H1 (cell line): ENCODE data around the gene CUEDC1. TPM values are rescaled to one million over a fixed set of nuclear protein-coding genes. Genes with fewer than 3 reads are reported as not detected.

Experiments
- CTCF ChIA-PET: fragments of 300-600 bp; sonication (Branson Sonifier 250); formaldehyde crosslinking; loops from one replicate; lab custom pipeline; 2021; ENCODE audit not compliant: partially characterized antibody; lab: Charles Lee
- POLR2A ChIA-PET: fragments of 300-600 bp; sonication (Branson Sonifier 250); formaldehyde crosslinking; loops from one replicate; lab custom pipeline; 2021; ENCODE audit warnings: inconsistent platforms; ENCODE audit not compliant: partially characterized antibody; lab: Charles Lee
- DNase-seq, 2 experiments: peaks; one replicate each; pipeline versions ENCODE4 v3.0.0 to v3.0.0-alpha.2; 2010 to 2022; ENCODE audit warnings: low spot score in 2 of 2, low read depth in 1 of 2, mixed read lengths in 1 of 2
- FAIRE-seq: peaks from 2 replicates; lab custom pipeline; 2011; peaks lifted over from hg19 to GRCh38; lab: Jason Lieb, UNC
- H2AFZ ChIP-seq: 2 replicates; pipeline ENCODE4 v1.8.1; 2012; ENCODE audit warnings: low read length, inconsistent platforms
- H2AK5ac ChIP-seq: 2 replicates; pipeline ENCODE4 v1.6.1; 2013; ENCODE audit warnings: low read depth, low read length
- H2BK120ac ChIP-seq: replicated peaks from 2 replicates; pipeline ENCODE3; 2013; ENCODE audit warnings: low read depth, low read length, inconsistent platforms
- H2BK12ac ChIP-seq: 2 replicates; pipeline ENCODE4 v1.6.1; 2013; ENCODE audit warnings: low read depth, low read length
- H2BK15ac ChIP-seq: 2 replicates; pipeline ENCODE4 v1.6.1; 2013; ENCODE audit warnings: low read length
- H2BK20ac ChIP-seq: 2 replicates; pipeline ENCODE4 v1.6.1; 2013; ENCODE audit warnings: low read length
- H2BK5ac ChIP-seq: 2 replicates; pipeline ENCODE4 v1.6.1; 2013; ENCODE audit warnings: low read depth, low read length
- H3K14ac ChIP-seq: 2 replicates; pipeline ENCODE4 v1.6.1; 2013; ENCODE audit warnings: inconsistent platforms; ENCODE audit not compliant: insufficient read length
- H3K18ac ChIP-seq: 2 replicates; pipeline ENCODE4 v1.6.1; 2013; ENCODE audit warnings: low read length; ENCODE audit errors: extremely low read depth
- H3K23ac ChIP-seq: 2 replicates; pipeline ENCODE4 v1.6.1; 2013; ENCODE audit warnings: inconsistent platforms; ENCODE audit not compliant: insufficient read length
- H3K23me2 ChIP-seq: 2 replicates; pipeline ENCODE4 v1.6.1; 2013; ENCODE audit warnings: low read depth, low read length
- H3K27ac ChIP-seq: 2 replicates; pipeline ENCODE4 v1.6.1; 2011; ENCODE audit warnings: low read depth, low read length, inconsistent platforms
- H3K27me3 ChIP-seq, 4 experiments: replicated peaks in 1 of 4; 1 replicate in 1 of 4; 2 replicates in 3 of 4; pipeline versions ENCODE4 v1.6.1 to v1.8.1; 2011 to 2013; ENCODE audit warnings: low read length in 3 of 4, mild to moderate bottlenecking in 3 of 4, inconsistent platforms in 2 of 4, mixed read lengths in 2 of 4, moderate library complexity in 1 of 4; ENCODE audit not compliant: control insufficient read depth in 3 of 4, insufficient read depth in 3 of 4; ENCODE audit errors: extremely low read depth in 1 of 4
- H3K36me3 ChIP-seq, 4 experiments: 2 replicates each; pipeline versions ENCODE4 v1.6.1 to v1.8.1; 2011 to 2013; ENCODE audit warnings: mild to moderate bottlenecking in 4 of 4, low read length in 3 of 4, moderate library complexity in 2 of 4, control low read depth in 1 of 4, inconsistent platforms in 1 of 4; ENCODE audit not compliant: insufficient read depth in 4 of 4, control insufficient read depth in 2 of 4
- H3K4ac ChIP-seq: replicated peaks from 2 replicates; pipeline ENCODE3; 2013; ENCODE audit warnings: low read length, low read depth, mixed read lengths, inconsistent platforms; ENCODE audit not compliant: insufficient read length
- H3K4me1 ChIP-seq, 4 experiments: replicated peaks in 1 of 4; 1 replicate in 1 of 4; 2 replicates in 3 of 4; pipeline versions ENCODE4 v1.6.1 to v1.8.1; 2011 to 2013; ENCODE audit warnings: low read length in 3 of 4, inconsistent platforms in 2 of 4, mixed read lengths in 1 of 4; ENCODE audit not compliant: insufficient read depth in 4 of 4, control insufficient read depth in 3 of 4
- H3K4me2 ChIP-seq, 2 experiments: 2 replicates each; pipeline versions ENCODE4 v1.6.1 to v1.8.1; 2011 to 2013; ENCODE audit warnings: low read depth in 2 of 2, low read length in 2 of 2, control low read depth in 1 of 2, inconsistent platforms in 1 of 2, mild to moderate bottlenecking in 1 of 2; ENCODE audit not compliant: insufficient read depth in 1 of 2
- H3K4me3 ChIP-seq, 4 experiments: fragments of 200-600, 300-600 bp in 1 of 4; sonication (generic), shearing (Covaris generic), sonication (Bioruptor Twin) in 1 of 4; 2 replicates each; pipeline versions ENCODE4 v1.5.1 to v1.8.1; 2011 to 2016; ENCODE audit warnings: low read length in 4 of 4, low read depth in 3 of 4, control low read depth in 2 of 4, inconsistent platforms in 2 of 4, mild to moderate bottlenecking in 2 of 4, mixed read lengths in 1 of 4, moderate library complexity in 1 of 4; ENCODE audit not compliant: insufficient read depth in 2 of 4; ENCODE audit errors: extremely low read depth in 1 of 4
- H3K56ac ChIP-seq: replicated peaks from 2 replicates; pipeline ENCODE3; 2013; ENCODE audit warnings: low read depth, mild to moderate bottlenecking, mixed read lengths, low read length, inconsistent platforms; ENCODE audit not compliant: insufficient read length
- H3K79me1 ChIP-seq: 2 replicates; pipeline ENCODE4 v1.6.1; 2013; ENCODE audit warnings: low read depth, low read length, control low read depth
- H3K79me2 ChIP-seq, 2 experiments: 2 replicates each; pipeline versions ENCODE4 v1.6.1 to v1.8.1; 2012 to 2013; ENCODE audit warnings: low read length in 2 of 2, mild to moderate bottlenecking in 2 of 2, inconsistent platforms in 1 of 2; ENCODE audit not compliant: insufficient read depth in 2 of 2, control insufficient read depth in 1 of 2
- H3K9ac ChIP-seq, 4 experiments: replicated peaks in 1 of 4; 1 replicate in 1 of 4; 2 replicates in 3 of 4; pipeline versions ENCODE4 v1.6.1 to v1.8.1; 2011 to 2013; ENCODE audit warnings: low read depth in 3 of 4, low read length in 3 of 4, control low read depth in 2 of 4, mild to moderate bottlenecking in 2 of 4, moderate library complexity in 2 of 4, inconsistent platforms in 1 of 4; ENCODE audit errors: extremely low read depth in 1 of 4
- H3K9me3 ChIP-seq, 2 experiments: 2 replicates each; pipeline versions ENCODE4 v1.6.1 to v1.8.1; 2012 to 2013; ENCODE audit warnings: mild to moderate bottlenecking in 2 of 2, moderate library complexity in 2 of 2, control low read depth in 1 of 2, inconsistent platforms in 1 of 2, low read depth in 1 of 2, low read length in 1 of 2, mixed read lengths in 1 of 2; ENCODE audit not compliant: insufficient read depth in 2 of 2
- H4K20me1 ChIP-seq, 2 experiments: replicated peaks in 1 of 2; 2 replicates each; pipeline versions ENCODE3 to v1.8.1; 2011 to 2013; ENCODE audit warnings: inconsistent platforms in 2 of 2, low read length in 2 of 2, mild to moderate bottlenecking in 1 of 2; ENCODE audit not compliant: insufficient read depth in 2 of 2, control insufficient read depth in 1 of 2
- H4K5ac ChIP-seq: 2 replicates; pipeline ENCODE4 v1.6.1; 2013; ENCODE audit warnings: low read length, low read depth, mixed read lengths, inconsistent platforms; ENCODE audit not compliant: insufficient read length
- H4K8ac ChIP-seq: 2 replicates; pipeline ENCODE4 v1.8.0; 2013; ENCODE audit warnings: mild to moderate bottlenecking, moderate library complexity, low read length, inconsistent platforms; ENCODE audit not compliant: insufficient read depth; ENCODE audit errors: extremely low read depth
- H4K91ac ChIP-seq: replicated peaks from 2 replicates; pipeline ENCODE3; 2013; ENCODE audit warnings: low read length, mixed read lengths, inconsistent platforms; ENCODE audit not compliant: insufficient read length
- CBX5 ChIP-seq: fragments of 300-800, 300-1000 bp; sonication (generic); IDR thresholded peaks from 2 replicates; pipeline ENCODE4 v1.7.1; 2016; ENCODE audit warnings: antibody characterized with exemption, low read length, low read depth
- EGR1 ChIP-seq: IDR thresholded peaks from 2 replicates; pipeline ENCODE4 v1.6.1; 2011; ENCODE audit warnings: low read depth, low read length, borderline replicate concordance
- NRF1 ChIP-seq: IDR thresholded peaks from 2 replicates; pipeline ENCODE4 v1.6.1; 2011; ENCODE audit warnings: mild to moderate bottlenecking, low read depth, low read length, improper control_type of control experiment
- WGBS, 2 experiments: shearing (Covaris generic) in 1 of 2; methylation state at CpG; one replicate each; pipeline versions ENCODE4 v1.1.6 to v1.1.7; 2013 to 2015; ENCODE audit warnings: low lambda C conversion rate in 2 of 2, mixed read lengths in 2 of 2, inconsistent platforms in 1 of 2, low coverage in 1 of 2, missing lambda C conversion rate in 1 of 2; ENCODE audit not compliant: insufficient replicate concordance in 2 of 2, insufficient coverage in 1 of 2, insufficient read length in 1 of 2; ENCODE audit errors: extremely low coverage in 1 of 2, missing lambda C conversion rate in 1 of 2; 5-methylcytosine and 5-hydroxymethylcytosine counted together
- polyA plus RNA-seq, 7 experiments: library from polyadenylated mRNA; depleted of rRNA in 3 of 7; stranded (reverse) in 5 of 7; unstranded in 2 of 7; fragments of >200 nt in 5 of 7; fragments of 200-250 nt in 2 of 7; gene quantifications; 1 replicate in 5 of 7; 2 replicates in 1 of 7; 4 replicates in 1 of 7; pipeline versions ENCODE4 v1.2.1 to v1.2.3, GENCODE V29; 2011 to 2013; ENCODE audit warnings: missing spikeins in 2 of 7, mixed read lengths in 2 of 7
- total RNA-seq: library from RNA; stranded (reverse); fragmentation: NEBNext Ultra II Directional; extraction: Animal tissue kit (Norgen Biotek cat#: 25700); gene quantifications from 2 replicates; pipeline ENCODE4 v1.2.1, GENCODE V29; 2021

CUEDC1 gene
- total and polyA plus RNA-seq, 2 of the 8 experiments (the other 6 are each of a cell fraction or from before 2014, with no cell fraction given) = 4.0 to 10.7 TPM

- WGBS, 2 experiments = 93% methylated on average over 14 of the region's 14 CpGs; no CpG with 5 or more reads in 1 of the 2 experiments
- no peak overlapping the region for H3K27ac ChIP-seq
- no peak overlapping the region for H2BK15ac ChIP-seq
- no peak for FAIRE-seq
- no peak overlapping the region for H3K4me3 ChIP-seq
- H2AK5ac ChIP-seq = no peak overlapping the region
- peaks cover 7 to 46% (median 32%) of the 10 kb centered on the region in 4 experiments for H3K36me3 ChIP-seq
- H3K79me2 ChIP-seq = peaks cover 6 to 61% of the 10 kb centered on the region in 2 experiments
- H3K27me3 ChIP-seq = no peaks in the 10 kb centered on the region
- CTCF ChIA-PET = interaction anchor here (0.7 to 3.1 kb wide), 21 partner anchors 11 to 217 kb away, joined by 3 to 10 read pairs (median 3); partner anchors contain the start of gene CUEDC1
- no peak overlapping the region for H4K8ac ChIP-seq
- peaks cover 5% of the 10 kb centered on the region; the same call in 1 of the 2 replicates for H3K79me1 ChIP-seq
- H2BK20ac ChIP-seq = no peak overlapping the region
- no peak overlapping the region for H4K5ac ChIP-seq
- no peak overlapping the region for H3K14ac ChIP-seq
- H3K56ac ChIP-seq = no peak overlapping the region
- H3K4ac ChIP-seq = no peak overlapping the region
- no peak overlapping the region for H3K23ac ChIP-seq
- no peak overlapping the region for H3K18ac ChIP-seq
- H2BK120ac ChIP-seq = no peak overlapping the region
- TF ChIP-seq NRF1 (no peak), CBX5 (no peak), EGR1 (no peak)
- TF ChIP-seq, all 59 proteins: peak for 0
- DNase-seq = no peak
- Histone ChIP-seq H3K9ac (no peak overlapping the region), H3K9me3 (no peaks in the 10 kb centered on the region), H2AFZ (no peak overlapping the region), H3K4me2 (no peak overlapping the region), H4K20me1 (peaks cover 2 to 15% of the 10 kb centered on the region in 2 experiments), H2BK5ac (no peak overlapping the region), H2BK12ac (no peak overlapping the region), H3K4me1 (peaks cover 0 to 2% (median 0%) of the 10 kb centered on the region in 4 experiments; a peak in 1 of 7 replicates), H4K91ac (no peak overlapping the region), H3K23me2 (peaks cover 4% of the 10 kb centered on the region)
- POLR2A ChIA-PET = interaction anchor here (1.0 to 3.5 kb wide), 7 partner anchors 10 to 122 kb away, joined by 3 to 27 read pairs (median 4); no protein-coding TSS in a partner anchor
These were observed 27.4 kb upstream of the CUEDC1 start for GRCh38 chr17:57982452-57983170.
